Stimulated activated CD4-positive, alpha-beta T cell treated with anti-CD3 and anti-CD28 coated beads, Interleukin-1b, Interleukin-23, amount 100 ng/mL, for 48 hours (primary cell): ENCODE data around the gene MTUS2.

Source experiments
- DNase-seq: peaks from one replicate; pipeline ENCODE4 v3.0.0-alpha.2; 2020

MTUS2 gene

GRCh38 chr13:29266756-29267733 lies 446.9 kb downstream of the MTUS2 start:
- DNase-seq: no peak

- DNase-seq: no peak
These were observed 450.3 kb downstream of the MTUS2 start for GRCh38 chr13:29270271-29270985.

GRCh38 chr13:29271606-29272005 lies 451.5 kb downstream of the MTUS2 start:
- no peak for DNase-seq

- DNase-seq: no peak
These were observed 459.5 kb downstream of the MTUS2 start for GRCh38 chr13:29279356-29280254.

GRCh38 chr13:29281932-29282495 lies 461.9 kb downstream of the MTUS2 start:
- DNase-seq: no peak

GRCh38 chr13:29284726-29285125 lies 464.6 kb downstream of the MTUS2 start:
- DNase-seq: no peak

- no peak for DNase-seq
These were observed 467.1 kb downstream of the MTUS2 start for GRCh38 chr13:29287237-29287636.

GRCh38 chr13:29292045-29292444 lies 471.9 kb downstream of the MTUS2 start:
- DNase-seq: no peak

- no peak for DNase-seq
These were observed 474.7 kb downstream of the MTUS2 start for GRCh38 chr13:29294821-29295220.

GRCh38 chr13:29301027-29301426 lies 480.9 kb downstream of the MTUS2 start:
- no peak for DNase-seq

- no peak for DNase-seq
These were observed 484.0 kb downstream of the MTUS2 start for GRCh38 chr13:29304148-29304547.

- DNase-seq: no peak
These were observed 490.7 kb downstream of the MTUS2 start for GRCh38 chr13:29310806-29311205.

GRCh38 chr13:29315847-29316246 lies 495.7 kb downstream of the MTUS2 start:
- no peak for DNase-seq

- DNase-seq: no peak
These were observed 497.7 kb downstream of the MTUS2 start for GRCh38 chr13:29317828-29318227.

GRCh38 chr13:29318741-29319140 lies 498.6 kb downstream of the MTUS2 start:
- DNase-seq: no peak

- no peak for DNase-seq
These were observed 499.3 kb downstream of the MTUS2 start for GRCh38 chr13:29319451-29319850.

- DNase-seq: no peak
These were observed 503.8 kb downstream of the MTUS2 start for GRCh38 chr13:29323954-29324353.

GRCh38 chr13:29324601-29325000 lies 504.5 kb downstream of the MTUS2 start:
- DNase-seq: no peak

- DNase-seq: no peak
These were observed 508.4 kb downstream of the MTUS2 start for GRCh38 chr13:29328501-29328900.

GRCh38 chr13:29336356-29336755 lies 516.2 kb downstream of the MTUS2 start:
- no peak for DNase-seq

GRCh38 chr13:29339386-29340272 lies 519.5 kb downstream of the MTUS2 start:
- no peak for DNase-seq
